HL-60 (cell line): Measurements from ENCODE around the gene METRN.

Experiments
- GABPA ChIP-seq: IDR thresholded peaks from 2 replicates; pipeline ENCODE4 v1.6.1; 2012; ENCODE audit warnings: low read depth
- TF ChIP-seq, protein P1 (sequence below): IDR thresholded peaks from one replicate; pipeline ENCODE4 v1.5.1; 2011; ENCODE audit warnings: low read length, control low read depth, inconsistent platforms; ENCODE audit not compliant: insufficient read depth

DNA sequence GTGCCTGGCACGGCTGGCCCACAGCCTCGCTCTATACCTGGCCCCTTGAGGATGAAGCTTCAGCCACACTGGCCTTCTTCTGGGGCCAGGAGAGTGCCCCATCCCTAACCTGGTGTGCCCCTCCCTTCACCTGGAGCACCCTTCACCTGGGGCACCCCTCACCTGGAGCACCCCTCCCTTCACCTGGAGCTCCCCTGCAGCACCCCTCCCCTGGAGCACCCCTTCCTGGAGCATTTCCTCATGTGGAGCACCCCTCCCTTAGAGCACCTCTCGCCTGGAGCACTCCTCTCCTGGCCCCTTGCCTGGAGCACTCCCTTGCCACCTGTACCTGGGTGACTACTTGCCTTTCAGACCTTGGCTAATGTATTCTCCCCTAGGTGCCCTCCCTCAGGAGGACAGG lies 6.9 kb upstream of the METRN start:
- no peak for TF ChIP-seq GABPA
- TF ChIP-seq, protein P1, sequence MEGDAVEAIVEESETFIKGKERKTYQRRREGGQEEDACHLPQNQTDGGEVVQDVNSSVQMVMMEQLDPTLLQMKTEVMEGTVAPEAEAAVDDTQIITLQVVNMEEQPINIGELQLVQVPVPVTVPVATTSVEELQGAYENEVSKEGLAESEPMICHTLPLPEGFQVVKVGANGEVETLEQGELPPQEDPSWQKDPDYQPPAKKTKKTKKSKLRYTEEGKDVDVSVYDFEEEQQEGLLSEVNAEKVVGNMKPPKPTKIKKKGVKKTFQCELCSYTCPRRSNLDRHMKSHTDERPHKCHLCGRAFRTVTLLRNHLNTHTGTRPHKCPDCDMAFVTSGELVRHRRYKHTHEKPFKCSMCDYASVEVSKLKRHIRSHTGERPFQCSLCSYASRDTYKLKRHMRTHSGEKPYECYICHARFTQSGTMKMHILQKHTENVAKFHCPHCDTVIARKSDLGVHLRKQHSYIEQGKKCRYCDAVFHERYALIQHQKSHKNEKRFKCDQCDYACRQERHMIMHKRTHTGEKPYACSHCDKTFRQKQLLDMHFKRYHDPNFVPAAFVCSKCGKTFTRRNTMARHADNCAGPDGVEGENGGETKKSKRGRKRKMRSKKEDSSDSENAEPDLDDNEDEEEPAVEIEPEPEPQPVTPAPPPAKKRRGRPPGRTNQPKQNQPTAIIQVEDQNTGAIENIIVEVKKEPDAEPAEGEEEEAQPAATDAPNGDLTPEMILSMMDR = no peak
